Common myeloid progenitor, CD34-positive (primary cell): ENCODE measurements around the gene NUCB2.

ENCODE experiments used
- CTCF ChIA-PET: fragments of 350-600 bp; sonication (Branson Sonifier 250); formaldehyde crosslinking; loops from one replicate; lab custom pipeline; 2021; ENCODE audit warnings: antibody characterized with exemption; lab: Charles Lee
- POLR2A ChIA-PET: fragments of 350-600 bp; sonication (Branson Sonifier 250); formaldehyde crosslinking; loops from one replicate; lab custom pipeline; 2021; ENCODE audit warnings: antibody characterized with exemption; lab: Charles Lee
- DNase-seq, 3 donors: peaks; one replicate each; pipeline versions ENCODE4 v3.0.0 to v3.0.0-alpha.2; 2013
- H3K27ac ChIP-seq, 2 experiments: 1 replicate in 1 of 2; 2 replicates in 1 of 2; pipeline ENCODE4 v1.7.0; 2013; ENCODE audit warnings: inconsistent platforms in 2 of 2, low read length in 2 of 2, mild to moderate bottlenecking in 2 of 2, low read depth in 1 of 2, moderate library complexity in 1 of 2; ENCODE audit not compliant: severe bottlenecking in 2 of 2, insufficient read depth in 1 of 2, poor library complexity in 1 of 2
- H3K27me3 ChIP-seq, 5 experiments: replicated peaks in 2 of 5; 1 replicate in 3 of 5; 2 replicates in 2 of 5; pipeline versions ENCODE4 v1.6.1 to v1.7.0; 2013; ENCODE audit warnings: low read length in 4 of 5, mild to moderate bottlenecking in 2 of 5, moderate library complexity in 2 of 5, inconsistent platforms in 1 of 5; ENCODE audit not compliant: insufficient read depth in 5 of 5, control insufficient read depth in 4 of 5
- H3K36me3 ChIP-seq, 4 experiments: 1 replicate in 2 of 4; 2 replicates in 2 of 4; pipeline versions ENCODE4 v1.6.1 to v1.7.0; 2013; ENCODE audit warnings: low read length in 3 of 4, control low read depth in 1 of 4, mild to moderate bottlenecking in 1 of 4; ENCODE audit not compliant: control insufficient read depth in 4 of 4, insufficient read depth in 4 of 4
- H3K4me1 ChIP-seq, 4 experiments: 1 replicate in 3 of 4; 2 replicates in 1 of 4; pipeline versions ENCODE4 v1.6.1 to v1.7.1; 2013; ENCODE audit warnings: low read length in 3 of 4, mild to moderate bottlenecking in 3 of 4, control low read depth in 1 of 4, inconsistent platforms in 1 of 4, moderate library complexity in 1 of 4; ENCODE audit not compliant: control insufficient read depth in 4 of 4, insufficient read depth in 4 of 4; ENCODE audit errors: control extremely low read depth in 1 of 4
- H3K4me3 ChIP-seq, 7 experiments: 1 replicate in 4 of 7; 2 replicates in 3 of 7; pipeline versions ENCODE4 v1.5.1 to v1.7.0; 2013; ENCODE audit warnings: mild to moderate bottlenecking in 7 of 7, low read length in 6 of 7, moderate library complexity in 6 of 7, inconsistent platforms in 2 of 7, low read depth in 2 of 7, control low read depth in 1 of 7; ENCODE audit not compliant: insufficient read depth in 4 of 7, control insufficient read depth in 1 of 7; ENCODE audit errors: extremely low read depth in 1 of 7
- H3K9me3 ChIP-seq, 5 experiments: 1 replicate in 4 of 5; 2 replicates in 1 of 5; pipeline versions ENCODE4 v1.6.1 to v1.7.1; 2013; ENCODE audit warnings: low read length in 4 of 5, mild to moderate bottlenecking in 2 of 5, inconsistent platforms in 1 of 5, low read depth in 1 of 5, moderate library complexity in 1 of 5; ENCODE audit not compliant: control insufficient read depth in 4 of 5, insufficient read depth in 2 of 5; ENCODE audit errors: control extremely low read depth in 1 of 5
- WGBS: methylation state at CpG from one replicate; pipeline ENCODE4 v1.1.5; 2013; ENCODE audit not compliant: insufficient coverage; 5-methylcytosine and 5-hydroxymethylcytosine counted together

Gene NUCB2

GRCh38 chr11:17294033-17294432 lies 17.5 kb downstream of the NUCB2 start:
- DNase-seq, result no peak
- CTCF ChIA-PET, result interaction anchor here (1.3 to 2.0 kb wide), 2 partner anchors 11 to 64 kb away, joined by 4 to 11 read pairs; no protein-coding TSS in a partner anchor
- Histone ChIP-seq H3K4me3 (no peak overlapping the region), H3K4me1 (peaks cover 0 to 34% (median 15%) of the 10 kb centered on the region in 4 experiments), H3K9me3 (no peaks in the 10 kb centered on the region), H3K27ac (peak overlapping the region; percentile 6 to 28), H3K27me3 (no peaks in the 10 kb centered on the region), H3K36me3 (peaks cover 12 to 57% (median 38%) of the 10 kb centered on the region in 4 experiments)
- POLR2A ChIA-PET, result no interaction called here

GRCh38 chr11:17296852-17297559 lies 20.5 kb downstream of the NUCB2 start:
- ChIA-PET POLR2A (no interaction called here), CTCF (interaction anchor here (0.7 kb wide), 1 partner anchor 15 kb away, joined by 3 read pairs; no protein-coding TSS in a partner anchor)
- H3K27me3 ChIP-seq, result no peaks in the 10 kb centered on the region
- H3K4me1 ChIP-seq, result peaks cover 0 to 17% (median 11%) of the 10 kb centered on the region in 4 experiments
- peaks cover 9 to 59% (median 45%) of the 10 kb centered on the region in 4 experiments for H3K36me3 ChIP-seq
- H3K4me3 ChIP-seq, result no peak overlapping the region
- no peak for DNase-seq
- H3K9me3 ChIP-seq, result no peaks in the 10 kb centered on the region
- H3K27ac ChIP-seq, result peak overlapping the region in 1 of 2 experiments; percentile 50
- 98% methylated on average over 5 of the region's 6 CpGs for WGBS

- Histone ChIP-seq H3K36me3 (peaks cover 12 to 70% (median 44%) of the 10 kb centered on the region in 4 experiments), H3K9me3 (no peaks in the 10 kb centered on the region), H3K27ac (peak overlapping the region in 1 of 2 experiments; percentile 34), H3K27me3 (no peaks in the 10 kb centered on the region), H3K4me1 (peaks cover 0 to 7% (median 2%) of the 10 kb centered on the region in 4 experiments), H3K4me3 (no peak overlapping the region)
- 100% methylated on average over 2 of the region's 5 CpGs for WGBS
- no peak for DNase-seq
- CTCF ChIA-PET, result interaction anchor here (0.7 kb wide), 1 partner anchor 206 kb away, joined by 3 read pairs; no protein-coding TSS in a partner anchor
- POLR2A ChIA-PET, result no interaction called here
Observed at GRCh38 chr11:17298302-17298701, 21.8 kb downstream of the NUCB2 start.

GRCh38 chr11:17300372-17300771 lies 23.8 kb downstream of the NUCB2 start:
- H3K9me3 ChIP-seq, result no peaks in the 10 kb centered on the region
- ChIA-PET CTCF (no interaction called here), POLR2A (no interaction called here)
- H3K4me1 ChIP-seq, result no peaks in the 10 kb centered on the region
- H3K4me3 ChIP-seq, result no peak overlapping the region
- H3K27ac ChIP-seq, result no peak overlapping the region
- H3K36me3 ChIP-seq, result peaks cover 16 to 80% (median 52%) of the 10 kb centered on the region in 4 experiments
- WGBS, result no CpG with 5 or more reads among the region's 4 CpGs
- H3K27me3 ChIP-seq, result no peaks in the 10 kb centered on the region
- no peak for DNase-seq

GRCh38 chr11:17313349-17314231 lies 37.1 kb downstream of the NUCB2 start:
- ChIA-PET POLR2A (no interaction called here), CTCF (interaction anchor here (0.8 to 1.1 kb wide), 2 partner anchors 16 to 17 kb away, joined by 3 read pairs; no protein-coding TSS in a partner anchor)
- 96% methylated on average over 2 of the region's 8 CpGs for WGBS
- DNase-seq, result no peak
- no peaks in the 10 kb centered on the region for H3K27me3 ChIP-seq
- H3K4me3 ChIP-seq, result no peak overlapping the region
- H3K36me3 ChIP-seq, result peaks cover 27 to 89% (median 45%) of the 10 kb centered on the region in 4 experiments
- H3K27ac ChIP-seq, result peak overlapping the region in 1 of 2 experiments; percentile 27
- no peaks in the 10 kb centered on the region for H3K9me3 ChIP-seq
- H3K4me1 ChIP-seq, result no peaks in the 10 kb centered on the region

GRCh38 chr11:17314232-17314547 lies 37.7 kb downstream of the NUCB2 start:
- DNase-seq, result no peak
- Histone ChIP-seq H3K4me3 (no peak overlapping the region), H3K27ac (no peak overlapping the region), H3K36me3 (peaks cover 24 to 91% (median 47%) of the 10 kb centered on the region in 4 experiments), H3K9me3 (no peaks in the 10 kb centered on the region), H3K27me3 (no peaks in the 10 kb centered on the region), H3K4me1 (no peaks in the 10 kb centered on the region)
- ChIA-PET CTCF (interaction anchor here (0.8 kb wide), 1 partner anchor 15 kb away, joined by 3 read pairs; no protein-coding TSS in a partner anchor), POLR2A (no interaction called here)
- WGBS, result 100% methylated on average over 1 of the region's 1 CpG
